Measurements from ENCODE around the gene PGLYRP3.

GRCh38 chr1:153251087-153251486, 61.7 kb downstream of the PGLYRP3 start:
- TF ChIP-seq GATA2 (IDR thresholded peaks at IDR 0.05; ENCODE audit: low read depth, low read length) (no peak), GATA3 (IDR thresholded peaks at IDR 0.05; ENCODE audit: low read depth, low read length) (no peak)

All from SH-SY5Y (cell line).